Ovary (tissue), 9 donors: Measurements from ENCODE around the gene LGALS1. TPM values are rescaled to one million over a fixed set of nuclear protein-coding genes. Genes with fewer than 3 reads are reported as not detected.
A peak's percentile ranks its signal among the peaks of the same experiment; 100 is the strongest.

Experiments used
- DNase-seq, 5 donors: peaks; one replicate each; pipeline ENCODE4 v3.0.0-alpha.2; 2019 to 2020
- H3K27ac ChIP-seq, 2 donors: fragments of 200-600 bp; one replicate each; pipeline versions ENCODE4 v1.5.1 to v1.8.0; 2019 to 2022
- H3K27me3 ChIP-seq: fragments of 200-600 bp; one replicate; pipeline ENCODE4 v1.8.0; 2022
- H3K36me3 ChIP-seq: fragments of 200-600 bp; sonication (generic); one replicate; pipeline ENCODE4 v1.5.1; 2019
- H3K4me1 ChIP-seq: one replicate; pipeline ENCODE4 v1.8.1; 2013; ENCODE audit warnings: mild to moderate bottlenecking, moderate library complexity; ENCODE audit not compliant: insufficient read depth
- H3K4me3 ChIP-seq: fragments of 200-600 bp; sonication (generic); one replicate; pipeline ENCODE4 v1.5.1; 2017
- H3K9me3 ChIP-seq, 2 donors: fragments of 200-600 bp in 1 of 2; sonication (generic) in 1 of 2; one replicate each; pipeline versions ENCODE4 v1.5.1 to v1.8.1; 2013 to 2019; ENCODE audit warnings: mild to moderate bottlenecking in 1 of 2, moderate library complexity in 1 of 2
- EP300 ChIP-seq: sonication (generic); formaldehyde crosslinking; IDR thresholded peaks from one replicate; pipeline ENCODE4 v1.6.1; 2017; ENCODE audit warnings: antibody characterized with exemption
- POLR2A ChIP-seq: fragments of 450-650 bp; IDR thresholded peaks from one replicate; pipeline ENCODE4 v1.6.1; 2017; ENCODE audit warnings: antibody characterized with exemption, mild to moderate bottlenecking, moderate library complexity
- WGBS, 3 donors: extraction: QIAGEN DNeasy Blood & Tissue Kit in 1 of 3; methylation state at CpG; one replicate each; pipeline versions ENCODE4 v1.1.5 to v1.1.7; 2013 to 2017; 5-methylcytosine and 5-hydroxymethylcytosine counted together
- intact Hi-C, 4 donors: fragments of 100-400 bp; cut with DNase I; formaldehyde crosslinking; loops; one replicate each; pipeline versions ENCODE4 v1.11.0 to v1.15.1; 2022 to 2023
- polyA plus RNA-seq, 2 donors: library from polyadenylated mRNA; stranded (reverse); fragments of 200-250 nt in 1 of 2; fragments of 350-450 nt in 1 of 2; fragmentation: Illumina TruSeq in 1 of 2; extraction: RNeasy Lipid Tissue Mini Kit (QIAGEN cat#74804) in 1 of 2; gene quantifications; one replicate each; pipeline ENCODE4 v1.2.3, GENCODE V29; 2013 to 2014
- total RNA-seq, 7 donors: library from RNA; depleted of rRNA in 2 of 7; stranded (reverse); fragments of >200 nt in 2 of 7; fragmentation: NEBNext Ultra II Directional in 3 of 7; extraction: Animal tissue kit (Norgen Biotek cat#: 25700) in 3 of 7; gene quantifications; one replicate each; pipeline versions ENCODE4 v1.1.0 to v1.2.4, GENCODE V29; 2016 to 2023
- TF ChIP-seq, protein P1 (sequence below), 3 donors: fragments of 450-650 bp in 2 of 3; fragments of 200-600 bp in 1 of 3; IDR thresholded peaks; one replicate each; pipeline versions ENCODE4 v1.5.1 to v1.8.0; 2016 to 2022; ENCODE audit warnings: antibody characterized with exemption in 3 of 3, mild to moderate bottlenecking in 1 of 3
- donor health status: DM: no; HTN: no; CAD: no; lungs with moderate emphysema.
- donor health status: DM: no; HTN: no; CAD: no.
- donor health status: Bipolar disorder and iron deficiency.
- donor health status: DM: yes; HTN: yes; CAD: no.
- donor health status: DM: no; HTN: no; CAD: no.
- donor health status: DM: yes; HTN: yes; CAD: no.

The LGALS1 gene
- total and polyA plus RNA-seq, 9 donors: 331 to 1,819 (median 1,125) TPM

DNA sequence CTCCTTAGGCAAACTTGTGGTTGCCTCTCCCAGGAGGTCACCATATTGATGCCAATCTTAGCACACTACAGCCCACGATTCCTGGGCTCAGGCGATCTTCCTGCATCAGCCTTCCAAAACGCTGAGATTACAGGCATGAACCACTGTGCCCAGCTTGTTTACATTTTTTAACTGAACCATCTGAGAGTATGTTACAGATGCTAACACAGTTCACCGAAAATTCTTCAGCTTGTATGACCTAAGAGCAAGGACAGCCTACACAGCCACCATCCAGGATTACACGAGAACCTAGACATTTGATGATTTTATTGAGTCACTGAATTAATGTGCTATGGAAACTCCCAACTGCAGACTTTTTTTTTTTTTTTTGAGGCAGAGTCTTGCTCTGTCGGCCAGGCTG, 5.8 kb upstream of the LGALS1 start:
- H3K27ac ChIP-seq: no peak overlapping the region

DNA sequence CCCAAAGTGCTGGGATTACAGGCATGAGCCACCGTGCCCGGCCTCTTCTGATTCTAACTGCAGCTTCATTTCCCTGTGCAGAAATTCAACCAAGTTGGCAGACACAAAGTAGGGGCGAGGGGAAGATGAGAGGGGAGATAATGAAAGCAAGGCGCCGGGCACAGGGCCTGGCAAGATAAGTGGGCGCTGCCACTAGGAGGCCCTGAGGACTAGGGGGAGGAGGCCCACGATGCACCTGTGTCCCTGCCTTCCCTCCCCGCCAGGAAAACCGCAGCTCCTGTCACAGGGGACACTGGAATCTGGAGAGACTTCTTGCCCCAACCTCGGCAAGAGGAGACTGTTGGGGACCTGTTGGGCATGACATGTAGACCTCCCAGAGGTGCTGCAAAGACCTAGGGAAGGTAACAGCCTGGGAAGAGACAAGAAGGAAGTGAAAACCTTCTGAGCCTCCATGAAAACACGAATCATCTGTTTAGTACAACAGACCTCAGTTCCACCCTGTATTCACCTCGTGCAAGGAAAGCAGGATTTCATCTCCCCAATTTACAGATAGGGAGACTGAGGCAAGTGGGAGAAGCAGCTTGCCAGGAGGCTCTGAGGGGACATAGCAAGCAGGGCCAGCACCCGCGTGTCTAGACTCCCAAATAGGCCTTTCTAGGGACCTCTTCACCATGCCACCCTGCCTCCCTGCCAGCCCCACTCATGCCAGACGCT, 3.1 kb upstream of the LGALS1 start:
- WGBS, 3 donors: 79 to 82% (median 81%) methylated on average over 15 of the region's 15 CpGs
- Histone ChIP-seq H3K9me3 (no peaks in the 10 kb centered on the region), H3K4me3 (no peak overlapping the region), H3K27me3 (no peaks in the 10 kb centered on the region), H3K27ac (peak overlapping the region in 1 of 2 donors; percentile 94), H3K4me1 (peaks cover 8% of the 10 kb centered on the region), H3K36me3 (no peaks in the 10 kb centered on the region)
- TF ChIP-seq POLR2A (no peak), EP300 (no peak)
- TF ChIP-seq, protein P1, sequence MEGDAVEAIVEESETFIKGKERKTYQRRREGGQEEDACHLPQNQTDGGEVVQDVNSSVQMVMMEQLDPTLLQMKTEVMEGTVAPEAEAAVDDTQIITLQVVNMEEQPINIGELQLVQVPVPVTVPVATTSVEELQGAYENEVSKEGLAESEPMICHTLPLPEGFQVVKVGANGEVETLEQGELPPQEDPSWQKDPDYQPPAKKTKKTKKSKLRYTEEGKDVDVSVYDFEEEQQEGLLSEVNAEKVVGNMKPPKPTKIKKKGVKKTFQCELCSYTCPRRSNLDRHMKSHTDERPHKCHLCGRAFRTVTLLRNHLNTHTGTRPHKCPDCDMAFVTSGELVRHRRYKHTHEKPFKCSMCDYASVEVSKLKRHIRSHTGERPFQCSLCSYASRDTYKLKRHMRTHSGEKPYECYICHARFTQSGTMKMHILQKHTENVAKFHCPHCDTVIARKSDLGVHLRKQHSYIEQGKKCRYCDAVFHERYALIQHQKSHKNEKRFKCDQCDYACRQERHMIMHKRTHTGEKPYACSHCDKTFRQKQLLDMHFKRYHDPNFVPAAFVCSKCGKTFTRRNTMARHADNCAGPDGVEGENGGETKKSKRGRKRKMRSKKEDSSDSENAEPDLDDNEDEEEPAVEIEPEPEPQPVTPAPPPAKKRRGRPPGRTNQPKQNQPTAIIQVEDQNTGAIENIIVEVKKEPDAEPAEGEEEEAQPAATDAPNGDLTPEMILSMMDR (IDR thresholded peaks at IDR 0.05): no peak
- no peak for DNase-seq
- intact Hi-C loops: loop anchor here in 2 of 4 donors (5.0 to 10.0 kb wide), 2 partner anchors 48 to 50 kb away; no protein-coding TSS in a partner anchor

More for the DNA sequence above, 5.8 kb upstream of the LGALS1 start:
- WGBS, 3 donors: 30 to 54% (median 33%) methylated on average over 6 of the region's 6 CpGs
- Histone ChIP-seq H3K9me3 (no peaks in the 10 kb centered on the region), H3K4me3 (no peak overlapping the region), H3K4me1 (peaks cover 9% of the 10 kb centered on the region), H3K36me3 (no peaks in the 10 kb centered on the region), H3K27me3 (no peaks in the 10 kb centered on the region)
- TF ChIP-seq, protein P1 (IDR thresholded peaks at IDR 0.05): no peak
- no peak for TF ChIP-seq POLR2A
- no peak for TF ChIP-seq EP300
- no peak for DNase-seq
- intact Hi-C loops: no loop called here

DNA sequence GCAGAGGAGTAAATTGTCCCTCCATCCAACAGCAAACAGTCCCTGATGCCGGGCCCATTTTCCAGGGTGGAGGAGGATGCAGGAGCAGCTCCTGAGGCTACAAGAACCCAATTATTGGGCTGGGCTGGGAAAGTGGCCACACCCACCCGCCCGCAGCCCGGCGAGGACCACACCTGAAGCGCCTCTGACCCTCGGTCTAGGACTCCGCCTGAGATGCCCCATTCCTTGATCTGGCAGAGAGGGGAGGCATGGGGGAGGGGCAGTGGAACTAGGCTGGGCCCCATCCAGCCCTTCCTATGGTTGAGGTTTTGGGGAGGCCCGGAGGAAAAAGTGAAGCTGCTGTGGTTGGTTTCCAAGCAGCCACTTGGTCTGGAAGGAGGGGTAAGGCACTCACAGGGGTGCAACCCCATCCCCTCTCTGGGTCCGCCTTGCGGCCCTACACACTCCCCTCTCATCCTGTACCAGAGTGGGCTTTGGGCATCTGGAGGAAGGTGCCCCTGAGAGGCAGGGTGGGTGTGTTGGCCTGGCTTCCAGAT, 2.4 kb upstream of the LGALS1 start:
- no peaks in the 10 kb centered on the region for H3K36me3 ChIP-seq
- H3K4me3 ChIP-seq: no peak overlapping the region
- peak in 1 of 5 donors; percentile 22 for DNase-seq
- 72 to 78% (median 74%) methylated on average over 11 of the region's 11 CpGs for WGBS, 3 donors
- H3K27me3 ChIP-seq: no peaks in the 10 kb centered on the region
- peaks cover 8% of the 10 kb centered on the region for H3K4me1 ChIP-seq
- TF ChIP-seq EP300: no peak
- TF ChIP-seq POLR2A: no peak
- TF ChIP-seq, protein P1 (IDR thresholded peaks at IDR 0.05): no peak
- no peaks in the 10 kb centered on the region for H3K9me3 ChIP-seq
- intact Hi-C loops: loop anchor here in 2 of 4 donors (5.0 to 10.0 kb wide), 2 partner anchors 48 to 51 kb away; no protein-coding TSS in a partner anchor
- peak overlapping the region in 1 of 2 donors; percentile 94 for H3K27ac ChIP-seq

DNA sequence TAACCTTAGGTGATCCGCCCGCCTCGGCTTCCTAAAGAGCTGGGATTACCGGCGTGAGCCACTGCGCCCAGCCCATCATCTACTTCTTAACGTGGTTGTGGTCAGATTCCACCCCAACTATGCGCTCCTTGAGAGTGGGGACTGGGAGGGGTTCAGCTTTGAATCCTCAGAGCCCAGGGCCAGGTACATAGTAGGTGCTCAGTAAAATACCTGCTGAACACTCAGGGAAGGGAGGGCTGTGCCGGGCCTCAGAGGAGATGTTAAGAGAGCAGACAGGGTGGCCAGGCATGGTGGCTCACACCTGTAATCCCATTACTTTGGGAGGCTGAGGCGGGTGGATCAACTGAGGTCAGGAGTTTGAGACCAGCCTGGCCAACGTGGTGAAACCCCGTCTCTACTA, 1.2 kb upstream of the LGALS1 start:
- Histone ChIP-seq H3K4me3 (no peak overlapping the region), H3K27ac (peak overlapping the region; percentile 1 to 94), H3K4me1 (peaks cover 8% of the 10 kb centered on the region), H3K9me3 (no peaks in the 10 kb centered on the region), H3K36me3 (no peaks in the 10 kb centered on the region), H3K27me3 (no peaks in the 10 kb centered on the region)
- TF ChIP-seq, protein P1 (IDR thresholded peaks at IDR 0.05): no peak
- no peak for TF ChIP-seq EP300
- no peak for TF ChIP-seq POLR2A
- DNase-seq: no peak
- 76 to 82% (median 77%) methylated on average over 12 of the region's 12 CpGs for WGBS, 3 donors
- intact Hi-C loops: loop anchor here in 2 of 4 donors (2.0 to 10.0 kb wide), 3 partner anchors 15 to 52 kb away; partner anchors contain the start of gene PDXP (in 1 of the 2)
